MV-4-11 (cell line): Measurements from ENCODE around the gene CARD11.

Source experiments
- DNase-seq: peaks from one replicate; lab custom pipeline; 2025; lab: John Stamatoyannopoulos, UW

Gene CARD11

DNA sequence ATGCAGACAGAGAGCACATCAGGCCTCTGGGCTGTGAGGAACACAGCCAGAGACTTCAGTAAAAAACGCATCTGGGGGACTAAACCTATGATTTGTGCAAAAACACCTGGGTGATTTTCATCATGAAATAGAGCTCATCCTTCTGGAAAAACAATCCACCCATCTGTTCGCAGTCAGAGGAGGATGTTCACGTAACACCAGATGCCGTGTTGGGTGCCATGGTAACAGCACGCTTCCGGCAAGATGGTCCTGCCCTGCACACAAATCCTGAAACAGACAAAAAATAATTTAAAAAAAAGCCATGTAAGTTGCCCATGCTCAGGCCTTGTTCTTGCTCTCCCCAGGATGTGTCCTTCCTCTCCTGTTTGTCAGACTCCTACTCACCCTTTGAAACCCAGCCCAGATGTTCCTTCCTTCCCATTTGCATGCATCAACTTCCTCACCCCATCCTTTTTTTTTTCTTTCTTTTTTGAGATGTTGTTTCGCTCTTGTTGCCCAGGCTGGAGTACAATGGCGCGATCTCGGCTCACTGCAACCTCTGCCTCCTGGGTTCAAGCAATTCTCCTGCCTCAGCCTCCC, 171.3 kb downstream of the CARD11 start:
- DNase-seq, result peak; percentile 3

DNA sequence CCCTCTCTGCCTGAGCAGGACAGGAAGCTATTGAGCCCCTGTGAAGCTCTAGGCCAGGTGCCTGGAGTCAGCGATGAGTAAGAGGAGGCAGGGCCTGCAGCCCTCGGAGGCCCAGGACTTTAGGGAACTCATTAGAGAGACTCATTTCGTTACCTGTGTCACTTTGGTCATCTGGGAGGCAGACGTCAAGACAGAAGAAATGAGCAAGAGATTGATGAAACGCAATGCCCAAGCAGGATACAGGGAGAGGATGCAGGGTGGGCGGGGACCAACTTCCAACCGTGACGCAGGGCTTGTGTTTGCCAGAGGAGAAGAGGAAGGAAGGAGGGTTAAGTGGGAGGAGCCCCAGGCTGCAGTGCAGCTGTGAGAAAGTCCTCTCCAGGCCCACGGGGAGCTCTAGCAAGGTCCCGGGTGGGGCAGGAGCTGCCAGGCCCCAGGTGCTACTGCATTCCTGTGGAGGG, 173.2 kb downstream of the CARD11 start:
- peak; percentile 80 for DNase-seq

DNA sequence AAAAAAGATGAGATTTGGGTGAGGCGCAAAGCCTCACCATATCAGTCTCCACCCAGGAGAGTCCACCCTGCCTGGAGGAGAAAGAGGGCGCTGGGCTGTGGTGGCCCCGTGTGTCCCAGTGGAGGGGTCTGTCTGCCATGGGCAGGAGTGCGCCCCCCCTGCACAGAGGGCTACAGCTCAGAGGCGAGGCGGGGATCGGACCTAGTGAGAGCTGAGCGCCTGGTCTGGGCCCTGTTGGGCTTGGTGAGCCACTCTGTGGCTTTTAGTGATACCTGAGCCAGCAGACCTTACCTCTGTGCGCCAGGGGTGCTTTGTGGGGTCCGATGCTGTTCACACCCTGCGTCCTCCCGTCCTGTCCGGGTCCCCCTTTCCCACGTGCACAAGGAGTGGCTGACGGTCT, 173.7 kb downstream of the CARD11 start:
- no peak for DNase-seq

DNA sequence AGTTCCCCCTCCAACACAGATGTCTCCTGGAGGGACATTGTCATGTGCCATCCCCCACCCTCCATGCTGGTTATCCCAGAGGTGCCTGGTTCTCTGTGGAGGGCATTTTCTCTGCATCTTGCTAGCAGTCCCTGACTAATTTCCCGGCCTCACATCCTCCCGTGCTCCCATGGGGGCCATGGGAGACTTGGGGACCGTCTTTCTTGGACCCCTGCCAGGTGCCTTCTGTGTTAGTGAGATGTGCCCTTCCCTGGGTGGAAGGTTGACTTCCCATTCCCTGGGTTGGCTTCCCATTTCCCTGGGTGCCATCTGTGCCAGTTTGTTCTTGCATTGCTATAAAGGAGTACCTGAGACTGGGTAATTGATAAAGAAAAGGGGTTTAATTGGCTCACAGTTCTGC, 177.1 kb downstream of the CARD11 start:
- DNase-seq, result no peak

DNA sequence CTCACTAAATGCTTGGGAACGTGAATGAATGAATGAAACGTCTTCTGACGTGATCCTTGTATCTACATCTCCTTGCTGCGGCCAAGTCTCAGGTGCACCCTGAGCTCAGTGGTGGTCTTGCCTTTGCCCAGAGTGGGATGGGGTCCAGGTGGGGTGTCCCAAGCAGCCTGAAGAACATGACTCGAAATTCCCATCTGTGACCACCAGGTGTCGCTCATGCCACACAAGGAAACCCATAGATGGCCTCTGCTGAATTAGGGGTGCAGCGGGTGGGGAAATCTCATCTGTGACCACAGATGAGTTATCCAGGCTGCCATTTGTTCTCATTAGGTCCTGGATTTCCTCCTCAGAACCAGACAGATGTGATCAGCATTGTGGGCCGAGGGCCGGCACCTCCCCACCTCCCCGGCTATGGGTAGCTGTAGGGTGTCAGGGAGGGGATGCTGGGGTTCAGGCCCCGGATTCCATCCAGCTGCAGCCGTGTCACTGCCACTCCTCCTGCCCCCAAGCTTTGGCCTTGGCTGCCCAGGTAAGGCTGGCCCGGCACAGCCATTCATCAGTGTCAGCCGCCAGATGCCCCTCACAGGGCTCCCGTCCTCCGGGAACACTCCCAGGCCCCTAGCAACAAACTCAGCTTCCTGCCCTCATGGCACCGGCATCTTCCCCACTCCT, 178.5 kb downstream of the CARD11 start:
- peak; percentile 31 for DNase-seq

DNA sequence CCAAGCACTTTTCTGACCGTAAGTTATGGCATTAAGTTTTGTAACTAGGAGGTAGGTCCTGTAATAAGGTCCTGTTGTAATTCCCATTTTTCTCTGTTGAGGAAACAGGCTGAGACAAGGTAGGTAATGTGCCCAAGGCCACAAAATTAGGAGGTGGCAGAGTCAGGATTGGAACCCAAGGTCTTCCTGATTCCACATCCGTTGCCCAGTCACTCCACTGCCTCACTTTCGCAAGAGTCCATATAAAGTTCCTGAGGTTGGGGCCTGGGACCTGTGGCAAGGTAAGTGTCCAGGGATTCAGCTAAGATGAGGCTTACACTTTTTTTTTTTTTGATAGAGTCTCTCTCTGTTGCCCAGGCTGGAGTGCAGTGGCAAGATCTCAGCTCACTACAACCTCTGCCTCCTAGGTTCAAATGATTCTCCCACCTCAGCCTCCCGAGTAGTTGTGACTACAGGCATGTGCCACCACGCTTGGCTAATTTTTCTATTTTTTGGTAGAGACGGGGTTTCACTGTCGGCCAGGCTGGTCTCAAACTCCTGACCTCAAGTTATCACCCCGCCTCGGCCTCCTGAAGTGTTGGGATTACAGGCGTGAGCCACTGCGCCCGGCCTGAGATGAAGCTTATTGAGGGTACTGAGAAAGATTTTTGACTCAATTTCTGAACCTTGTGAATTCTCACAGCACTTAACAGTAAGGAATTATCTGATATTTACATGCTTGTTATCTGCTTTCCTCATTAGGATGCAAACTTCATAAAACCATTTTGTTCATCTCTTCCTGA, 179.3 kb downstream of the CARD11 start:
- DNase-seq, result no peak

DNA sequence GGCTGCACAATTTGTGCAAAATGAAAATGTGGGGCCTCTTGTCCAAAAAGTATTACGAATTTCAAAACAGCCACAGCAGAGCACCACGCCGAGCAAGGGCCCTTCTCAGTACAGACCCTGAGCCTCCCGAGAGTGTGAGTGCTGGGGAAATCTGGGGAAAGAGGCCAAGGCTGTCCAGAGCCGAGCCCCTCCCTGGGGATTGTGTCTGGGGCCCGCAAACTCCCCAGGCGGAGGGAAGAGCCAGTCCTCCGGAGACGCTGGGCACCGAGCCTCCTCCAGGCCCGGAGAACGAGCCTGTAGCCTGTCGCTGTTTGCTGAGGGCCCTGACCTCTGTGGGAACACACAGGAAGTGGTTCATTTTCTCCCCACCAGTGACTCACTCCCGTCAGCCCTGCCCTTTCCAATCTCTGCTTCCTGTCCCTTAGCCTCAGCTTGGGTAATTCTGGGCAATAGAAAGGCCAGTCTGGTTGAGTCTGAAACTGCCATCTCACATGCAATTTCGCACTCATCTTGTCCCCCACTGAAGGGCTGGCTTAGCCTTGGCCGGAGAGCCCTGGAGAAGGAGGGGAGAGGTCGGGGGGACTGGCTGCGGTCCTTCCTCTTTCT, 180.1 kb downstream of the CARD11 start:
- DNase-seq, result peak; percentile 98

DNA sequence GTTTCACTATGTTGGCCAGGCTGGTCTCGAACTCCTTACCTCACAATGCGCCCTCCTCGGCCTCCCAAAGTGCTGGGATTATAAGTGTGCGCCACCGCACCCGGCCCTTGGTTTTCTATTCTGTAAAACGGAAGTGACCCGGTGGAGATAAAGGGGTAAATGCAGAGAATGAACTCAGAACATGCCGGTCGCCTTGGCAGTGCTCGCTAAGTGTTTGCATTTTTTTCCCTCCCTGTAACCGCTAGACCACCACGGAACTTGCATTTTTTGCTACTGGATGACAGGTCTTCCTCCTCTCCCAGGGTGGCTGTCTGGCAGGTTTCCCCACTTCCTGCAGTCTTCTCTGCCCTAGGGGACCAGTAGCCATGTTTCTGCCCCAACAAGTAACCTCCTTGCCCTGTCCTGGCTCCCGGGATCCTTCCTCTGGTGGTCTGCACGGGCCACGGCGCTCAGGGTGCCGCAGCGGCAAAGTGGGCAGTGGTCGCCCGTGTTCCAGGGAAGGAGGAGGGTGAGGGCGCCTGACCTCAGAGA, 180.8 kb downstream of the CARD11 start:
- peak; percentile 89 for DNase-seq

DNA sequence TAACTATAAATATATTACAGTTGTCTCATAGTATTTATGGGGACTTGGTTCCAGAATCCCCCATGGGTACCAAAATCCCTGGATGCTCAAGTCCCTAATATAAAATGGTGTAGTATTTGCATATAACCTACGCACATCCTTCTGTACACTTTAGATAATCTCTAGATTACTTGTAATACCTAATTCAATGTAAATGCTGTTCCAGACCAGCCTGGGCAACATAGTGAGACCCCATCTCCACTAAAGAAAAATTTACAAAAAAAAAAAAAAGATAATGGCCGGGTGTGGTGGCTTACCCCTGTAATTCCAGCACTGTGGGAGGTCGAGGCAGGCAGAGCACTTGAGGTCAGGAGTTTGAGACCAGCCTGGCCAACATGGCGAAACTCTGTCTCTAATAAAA, 182.2 kb downstream of the CARD11 start:
- no peak for DNase-seq

DNA sequence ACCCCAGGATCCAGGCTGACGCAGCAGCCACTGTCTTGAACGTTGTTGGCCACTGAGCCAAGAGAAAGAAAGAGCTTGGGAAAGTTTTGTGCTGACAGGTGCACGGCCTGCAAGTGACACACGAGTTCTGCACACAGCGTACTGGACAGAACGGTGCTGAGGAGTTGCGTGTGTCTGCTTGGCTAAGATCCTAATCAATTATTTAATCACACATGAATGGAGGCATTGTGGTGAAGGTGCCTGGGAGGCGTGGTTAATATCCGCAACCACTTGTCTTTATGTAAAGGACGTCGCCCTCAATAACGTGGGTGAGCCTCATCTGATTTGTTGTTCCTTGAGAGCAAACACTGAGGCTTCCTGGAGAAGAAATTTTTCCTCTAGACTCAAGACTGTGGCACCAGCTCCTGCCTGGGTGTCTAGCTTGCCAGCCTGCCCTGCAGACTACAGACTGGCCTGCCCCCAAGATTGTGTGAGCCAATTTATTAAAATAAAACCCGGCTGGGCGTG, 183.0 kb downstream of the CARD11 start:
- DNase-seq, result no peak

DNA sequence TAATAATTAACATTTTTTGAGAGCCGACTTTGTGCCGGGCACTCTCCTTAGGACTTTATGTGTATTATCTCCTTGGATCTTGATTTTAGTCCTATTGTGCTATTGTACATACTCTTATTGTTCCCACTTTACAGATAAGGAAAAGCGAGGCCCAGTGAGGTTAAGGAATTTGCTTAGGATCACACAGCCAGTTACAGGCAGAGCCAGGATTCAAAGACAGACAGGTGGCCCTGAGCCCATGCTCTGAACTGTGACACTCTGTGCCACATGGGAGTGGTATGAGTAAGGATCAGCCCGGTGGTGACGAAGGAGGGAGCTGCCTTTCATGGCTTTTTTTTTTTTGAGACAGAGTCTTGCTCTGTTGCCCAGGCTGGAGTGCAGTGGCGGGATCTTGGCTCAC, 183.7 kb downstream of the CARD11 start:
- DNase-seq, result no peak

DNA sequence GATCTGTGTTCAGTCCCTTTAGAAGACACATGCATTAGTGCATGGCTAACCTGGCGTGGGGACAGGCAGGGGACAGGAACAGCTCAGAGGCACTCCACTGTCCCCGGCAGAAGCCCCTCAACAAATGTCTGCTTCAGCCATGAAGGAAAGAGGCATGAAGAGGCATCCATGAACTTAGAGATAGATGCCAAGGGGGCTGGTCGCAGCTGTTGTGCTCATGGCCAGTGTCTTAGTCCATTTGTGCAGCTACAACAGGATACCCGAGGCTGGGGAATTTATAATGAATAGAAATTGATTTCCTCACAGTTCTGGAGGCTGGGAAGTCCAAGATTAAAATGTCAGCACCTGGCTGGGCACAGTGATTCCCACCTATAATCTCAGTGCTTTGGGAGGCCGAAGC, 185.0 kb downstream of the CARD11 start:
- DNase-seq, result no peak

DNA sequence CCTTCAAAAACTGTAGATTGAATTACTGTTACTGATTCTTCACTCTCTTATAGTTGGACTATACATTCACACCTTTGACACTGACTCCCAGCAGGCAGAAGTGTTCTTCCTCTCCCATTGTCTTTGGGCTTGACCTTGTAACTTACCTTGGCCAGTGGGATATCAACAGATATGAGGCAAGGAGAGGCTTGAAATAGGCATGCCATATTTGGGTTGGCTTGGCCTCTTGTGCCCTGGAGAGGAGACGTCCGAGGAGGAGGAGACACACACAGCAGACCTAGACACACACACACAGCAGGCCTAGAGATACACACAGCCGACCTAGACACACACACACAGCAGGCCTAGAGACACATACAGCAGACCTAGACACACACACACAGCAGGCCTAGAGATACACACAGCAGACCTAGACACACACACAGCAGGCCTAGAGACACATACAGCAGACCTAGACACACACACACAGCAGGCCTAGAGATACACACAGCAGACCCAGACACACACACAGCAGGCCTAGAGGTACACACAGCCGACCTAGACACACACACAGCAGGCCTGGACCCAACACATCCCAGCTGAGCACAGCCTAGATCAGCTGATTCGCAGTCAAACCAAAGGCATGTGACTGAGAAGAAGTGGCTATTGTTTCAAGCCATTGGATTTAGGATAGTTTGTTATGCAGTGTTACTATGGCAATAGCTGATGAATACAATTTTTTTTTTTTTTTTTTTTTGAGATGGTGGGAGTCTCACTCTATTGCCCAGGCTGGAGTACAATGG, 187.1 kb downstream of the CARD11 start:
- DNase-seq, result no peak
